ENCODE results near the gene TXNRD2.

Gene TXNRD2

DNA sequence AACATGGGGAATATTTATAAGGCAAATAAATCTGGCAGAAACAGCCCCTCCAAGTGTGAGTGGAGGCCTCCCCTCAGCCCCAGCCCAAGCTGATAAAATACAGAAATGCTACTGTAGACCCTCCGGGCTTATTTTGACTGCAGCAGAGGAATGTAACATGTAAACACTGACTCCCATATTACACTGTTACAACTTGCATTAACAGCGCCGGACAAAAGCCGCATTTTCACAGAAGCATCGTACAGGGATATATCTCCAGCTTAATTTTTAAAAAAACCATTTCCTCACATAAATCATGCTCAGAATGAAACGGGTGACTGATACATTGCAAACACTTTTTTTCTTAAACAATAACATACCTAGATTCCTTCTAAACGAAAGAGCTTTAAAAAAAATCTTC is 36.7 kb downstream of the TXNRD2 start:
- no peak for DNase-seq (ENCODE audit: low spot score)

DNA sequence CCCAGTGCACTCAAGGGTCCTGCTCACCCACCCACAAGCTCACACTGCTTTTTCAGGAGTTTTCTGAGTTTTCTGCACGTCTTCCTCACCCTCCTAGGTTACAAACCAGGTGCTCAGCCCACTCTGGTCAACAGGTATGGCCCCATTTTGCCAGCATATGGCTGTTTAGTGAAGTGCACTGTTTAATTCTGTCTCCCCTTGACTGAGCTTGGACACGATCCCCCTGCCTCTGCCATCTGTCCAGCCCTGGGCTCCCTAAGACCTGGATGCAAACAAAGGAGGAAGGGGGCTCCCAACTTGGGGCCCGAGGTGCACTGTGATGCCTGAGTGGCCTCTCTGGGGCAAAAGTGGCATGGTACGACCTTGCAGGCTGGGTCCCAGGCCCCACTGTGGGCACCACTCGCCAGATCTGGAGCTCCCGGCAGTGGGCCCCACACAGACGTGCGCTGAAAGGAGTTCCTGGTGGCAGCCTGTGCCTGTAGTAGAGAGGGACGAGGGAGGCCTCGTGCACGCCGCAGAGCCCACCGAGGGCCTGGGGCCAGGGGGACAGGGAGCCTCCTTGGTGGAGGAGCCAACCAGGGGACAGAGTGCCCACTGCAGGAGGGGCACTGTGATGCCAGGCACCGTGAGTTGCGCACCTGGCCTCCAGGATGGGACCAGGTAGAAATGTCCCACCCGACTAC is 37.3 kb downstream of the TXNRD2 start:
- DNase-seq (ENCODE audit: low spot score) = no peak

DNA sequence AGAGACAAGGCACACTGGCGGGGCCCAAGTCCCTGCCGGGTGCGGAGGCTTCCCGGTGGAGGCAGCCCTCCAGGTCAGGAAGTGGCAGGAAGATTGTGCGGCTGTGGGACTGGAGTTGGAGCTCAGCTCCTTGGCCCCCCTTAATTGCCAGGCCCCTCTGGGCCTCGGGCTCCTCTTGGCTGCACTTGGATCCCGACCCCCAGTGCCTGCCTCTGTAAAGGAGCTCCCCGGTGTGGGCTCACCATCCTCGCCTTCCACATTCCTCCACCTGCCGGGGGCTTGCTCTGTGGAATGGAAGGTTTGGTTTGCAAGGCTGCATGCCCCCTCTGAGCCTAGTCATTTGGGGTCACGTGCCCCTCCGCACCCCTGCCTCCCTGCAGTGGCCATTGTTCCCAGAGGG is 38.1 kb downstream of the TXNRD2 start:
- no peak for DNase-seq (ENCODE audit: low spot score)

DNA sequence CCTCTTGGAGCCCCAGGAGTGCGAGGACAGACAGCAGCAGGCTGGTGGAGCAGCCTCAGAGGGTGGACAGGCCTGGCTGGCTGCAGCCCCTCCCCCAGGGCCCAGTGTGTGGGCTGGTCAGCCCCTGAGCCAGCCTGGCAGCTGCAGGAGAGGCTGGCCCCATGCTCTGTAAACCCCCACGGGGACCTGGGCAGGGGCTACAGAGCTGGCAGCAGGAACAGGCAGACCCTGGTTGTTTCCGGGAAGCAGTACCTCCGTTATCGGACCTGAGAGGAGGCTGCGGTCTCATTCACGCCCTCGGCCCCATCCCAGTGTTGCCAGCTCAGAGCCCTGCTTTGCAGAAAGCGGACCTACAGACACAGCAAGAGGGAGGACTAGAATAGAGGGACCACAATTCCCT is 38.6 kb downstream of the TXNRD2 start:
- DNase-seq (ENCODE audit: low spot score) = no peak

DNA sequence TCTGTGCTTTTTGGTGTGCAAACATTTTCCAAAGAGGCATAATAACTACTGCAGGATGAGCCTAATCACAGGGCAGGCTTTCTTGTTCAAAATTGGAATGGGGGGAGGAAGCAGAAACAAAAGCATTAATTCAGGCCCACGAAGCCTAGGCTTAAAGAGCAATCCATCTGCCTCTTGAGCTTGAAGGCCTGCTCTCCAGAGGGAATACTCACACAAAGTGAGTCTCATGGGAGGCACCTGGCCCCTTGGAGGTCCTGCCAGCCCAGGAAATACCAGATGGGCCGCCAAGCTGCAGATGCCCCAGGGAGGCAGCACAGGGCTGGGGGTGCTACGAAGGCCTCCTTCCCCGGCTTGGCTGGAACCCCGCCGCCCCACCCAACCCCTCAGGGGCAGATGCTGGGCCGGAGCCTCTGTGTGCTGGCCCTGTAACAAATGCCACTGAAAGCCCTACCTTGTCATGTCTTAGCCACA is 39.3 kb downstream of the TXNRD2 start:
- no peak for DNase-seq (ENCODE audit: low spot score)

DNA sequence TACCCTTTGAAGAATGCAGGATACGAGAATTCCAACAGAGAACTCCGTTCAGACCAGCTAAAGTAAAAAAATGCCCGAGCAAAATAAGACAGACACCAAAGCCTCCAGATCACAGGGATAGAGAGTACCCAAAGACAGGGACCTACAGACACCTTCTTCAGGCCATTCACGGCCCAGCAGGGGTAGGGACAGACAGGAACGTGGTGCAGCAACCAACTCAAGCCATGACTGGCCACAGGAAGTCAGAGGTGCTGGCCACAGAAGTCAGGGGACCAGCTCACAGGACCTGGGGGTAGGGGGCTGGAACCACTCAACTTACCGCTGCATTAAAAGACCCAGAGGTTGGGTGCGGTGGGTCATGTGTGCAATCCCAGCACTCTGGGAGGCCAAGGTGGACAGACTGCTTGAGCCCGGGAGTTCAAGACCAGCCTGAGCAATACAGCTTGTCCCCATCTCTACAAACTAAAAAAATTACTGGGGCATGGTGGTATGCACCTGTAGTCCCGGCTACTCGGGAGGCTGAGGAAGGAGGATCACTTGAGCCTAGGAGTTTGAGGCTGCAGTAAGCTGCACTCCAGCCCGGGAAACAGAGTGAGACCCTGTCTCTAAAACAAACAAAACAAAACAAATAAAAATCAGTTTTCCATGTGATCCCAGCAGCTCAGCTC is 39.9 kb downstream of the TXNRD2 start:
- DNase-seq (ENCODE audit: low spot score) = no peak

DNA sequence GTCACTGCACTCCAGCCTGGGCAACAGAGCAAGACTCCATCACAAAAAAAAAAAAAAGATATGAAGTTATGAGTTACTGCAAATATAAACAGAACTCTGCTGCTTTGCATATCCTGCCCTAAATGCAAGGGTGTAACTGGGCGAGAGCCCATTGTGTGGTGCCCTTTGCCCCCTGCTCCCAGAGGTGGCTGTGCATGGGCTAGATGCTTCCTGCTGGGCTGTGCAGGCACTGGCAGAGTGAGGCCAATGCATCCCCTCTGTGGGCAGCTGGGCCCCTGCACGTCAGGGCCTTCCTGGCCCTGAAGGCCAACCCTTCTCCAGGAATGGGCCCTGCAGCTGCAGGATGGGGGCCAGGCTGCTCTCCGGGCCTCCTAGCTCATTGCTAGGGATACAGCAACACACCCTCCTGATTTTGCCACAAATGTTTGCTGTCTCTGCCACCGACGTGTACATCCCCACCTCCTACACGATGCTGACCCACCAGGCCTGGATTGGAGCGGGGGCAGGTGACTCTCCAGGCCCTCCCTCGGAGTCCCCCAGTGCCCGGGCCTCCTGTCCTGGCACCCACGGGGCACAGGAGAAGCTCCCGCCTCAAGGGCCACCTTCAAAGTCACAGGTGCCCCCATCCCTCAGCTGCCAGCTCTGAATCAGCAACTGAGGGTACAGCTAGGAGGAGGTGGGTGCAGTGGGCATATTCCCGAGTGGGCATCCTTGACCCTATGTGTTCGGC is 40.7 kb downstream of the TXNRD2 start:
- no peak for DNase-seq (ENCODE audit: low spot score)

DNA sequence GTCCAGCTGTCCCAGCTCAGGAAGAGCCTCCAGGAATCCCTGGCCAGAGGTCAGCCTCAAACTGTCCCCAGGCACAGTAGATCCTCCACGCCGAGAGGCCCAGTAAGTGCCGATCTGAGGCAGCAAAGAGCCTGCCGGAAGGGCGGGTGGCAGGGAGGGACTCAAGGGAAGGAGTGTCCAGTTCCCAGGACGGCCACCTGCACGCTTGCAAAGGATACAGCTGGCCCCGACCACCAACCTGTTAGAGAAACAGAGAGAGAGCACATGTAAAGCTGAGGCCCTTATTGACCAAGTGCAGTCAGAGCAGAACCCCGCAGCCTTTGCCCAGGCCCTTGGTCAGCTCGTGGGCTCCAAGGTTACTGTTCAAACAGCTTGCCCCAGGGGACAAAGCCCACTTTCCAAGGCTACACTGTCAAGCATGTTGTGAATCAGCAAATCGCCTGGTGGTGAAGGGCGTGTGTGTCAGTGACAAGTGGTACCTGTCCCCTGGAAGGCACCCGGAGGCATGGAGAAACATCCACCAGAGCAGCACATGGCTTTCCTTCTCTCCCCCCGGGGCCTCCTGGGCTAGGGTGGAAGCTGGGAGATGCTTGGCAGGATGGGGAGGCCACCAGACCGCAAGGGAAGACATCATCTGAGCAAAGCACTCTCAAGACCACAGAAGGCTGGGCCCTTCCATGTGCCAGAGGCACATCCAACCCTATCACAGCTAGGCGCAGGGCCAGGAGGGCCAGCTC is 42.6 kb downstream of the TXNRD2 start:
- no peak for DNase-seq (ENCODE audit: low spot score)

DNA sequence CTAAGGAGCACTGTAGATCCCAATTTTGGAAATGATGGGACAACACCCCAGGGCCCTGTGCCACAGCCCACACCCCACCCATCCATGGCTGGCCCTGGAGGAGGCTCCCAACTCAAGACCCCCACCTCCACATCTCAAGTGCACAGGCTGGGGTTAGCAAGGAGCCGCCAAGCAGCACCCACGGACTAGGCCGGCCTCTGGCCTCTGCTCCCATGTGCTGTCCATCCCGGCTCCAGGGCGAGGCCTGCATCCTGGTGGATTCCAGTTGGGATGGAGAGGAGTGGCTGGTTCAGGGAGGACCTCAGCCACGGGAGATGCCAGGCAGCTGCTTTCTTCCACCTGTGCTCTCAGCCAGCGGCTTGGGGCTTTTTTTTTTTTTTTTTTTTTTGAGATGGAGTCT is 43.5 kb downstream of the TXNRD2 start:
- DNase-seq (ENCODE audit: low spot score) = no peak

DNA sequence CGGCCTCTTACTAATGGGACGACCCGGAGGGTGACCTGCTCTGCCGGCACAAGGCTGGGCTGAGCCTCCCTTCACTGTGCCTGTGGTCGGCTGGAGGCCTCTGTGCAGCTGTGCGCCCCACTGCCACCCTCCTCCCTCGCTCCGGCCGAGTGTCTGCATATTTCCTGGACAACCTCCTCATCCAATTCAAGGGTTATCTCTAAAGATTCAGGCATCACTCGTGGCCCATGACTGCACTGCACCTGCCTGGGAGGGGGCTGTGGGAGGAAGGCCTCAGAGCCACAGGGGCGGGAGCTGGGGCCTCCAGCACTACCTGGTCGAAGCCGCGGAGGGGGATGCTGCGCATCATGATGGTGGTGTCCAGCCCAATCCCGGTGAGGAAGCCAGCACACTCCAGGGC is 43.9 kb downstream of the TXNRD2 start:
- no peak for DNase-seq (ENCODE audit: low spot score)

DNA sequence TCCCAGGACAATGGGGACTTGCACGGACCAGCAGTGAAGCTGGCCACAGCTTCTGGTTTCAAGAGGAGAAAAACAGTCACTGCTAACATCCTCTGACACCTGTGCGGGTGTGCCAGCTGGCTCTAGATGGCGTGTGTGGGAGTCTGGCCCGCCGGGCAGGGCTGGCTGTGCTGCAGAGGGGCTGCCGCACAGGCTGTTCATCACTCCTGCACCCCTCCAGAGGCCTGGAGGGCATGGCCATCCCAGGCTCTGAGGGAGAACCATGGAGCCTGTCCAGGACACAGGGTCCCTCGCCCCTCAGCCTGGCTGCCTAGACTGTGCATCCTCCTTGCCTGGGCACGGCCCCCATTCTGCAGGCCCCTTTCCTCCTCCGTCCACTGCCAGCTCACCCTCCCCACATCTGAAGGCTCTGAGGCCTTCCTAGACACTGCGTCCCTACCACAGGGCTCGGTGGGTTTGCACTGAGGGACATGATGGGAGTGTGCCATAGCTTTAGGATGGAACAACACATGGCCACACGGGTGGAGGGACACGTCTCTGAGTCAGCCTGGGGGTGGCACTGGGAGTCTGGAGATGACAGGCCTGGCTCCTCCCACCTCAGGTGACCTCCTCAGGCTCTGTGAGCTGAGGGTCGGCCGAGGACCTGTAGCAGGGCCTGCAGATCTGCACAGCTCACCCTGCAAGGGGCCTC is 44.8 kb downstream of the TXNRD2 start:
- DNase-seq (ENCODE audit: low spot score) = no peak

DNA sequence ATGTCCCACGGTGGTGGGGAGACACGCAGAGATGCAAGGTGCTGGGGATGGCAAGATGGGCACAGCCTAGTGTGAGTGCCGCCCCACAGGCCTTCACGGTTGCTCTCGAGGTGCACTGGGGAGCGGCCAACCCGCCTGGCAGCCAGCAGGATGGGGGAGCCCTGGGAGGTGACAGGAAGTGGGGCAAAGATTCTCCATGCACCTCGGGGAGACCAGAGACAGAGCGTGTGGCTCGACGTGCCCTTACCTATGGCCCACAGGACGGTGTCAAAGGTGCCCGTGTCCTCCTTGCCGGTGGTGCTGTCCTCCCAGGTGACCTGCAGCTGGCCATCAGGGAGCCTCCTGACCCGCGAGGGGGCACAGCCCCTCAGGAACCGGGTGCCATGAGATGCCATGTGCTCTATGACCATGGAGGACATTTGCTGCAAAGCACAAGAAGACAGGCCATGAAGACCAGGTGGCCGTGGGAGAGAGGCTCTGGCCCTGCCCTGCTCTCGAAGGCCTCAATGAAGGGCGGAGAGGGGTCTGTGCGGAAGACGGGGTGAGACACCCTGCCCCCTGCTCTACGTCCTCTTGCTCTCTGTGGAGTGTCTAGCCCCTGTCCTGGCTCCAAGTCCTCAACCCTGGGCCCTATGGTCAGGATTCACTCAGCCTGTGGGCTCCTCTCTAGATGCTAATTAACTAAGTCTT is 46.3 kb downstream of the TXNRD2 start:
- DNase-seq (ENCODE audit: low spot score) = no peak

DNA sequence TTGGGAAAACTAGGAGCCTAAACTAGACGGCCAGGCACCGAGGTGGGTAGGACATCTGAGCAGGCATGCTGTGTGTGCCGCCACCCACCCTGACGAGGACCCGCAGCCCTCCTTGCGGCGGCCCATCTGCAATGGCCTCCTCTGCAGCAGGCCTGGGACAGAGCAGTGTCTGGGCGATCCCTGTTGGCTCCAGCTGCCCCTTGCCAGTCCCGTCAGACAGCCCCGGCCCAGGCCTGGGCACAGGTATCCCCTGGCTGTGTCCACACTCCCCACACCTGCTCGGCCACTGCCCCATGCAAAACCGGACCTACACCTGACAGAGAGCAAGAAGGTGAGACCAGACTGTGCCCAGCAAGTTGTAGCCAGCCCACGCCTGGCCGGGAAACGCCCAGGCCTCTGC is 48.3 kb downstream of the TXNRD2 start:
- DNase-seq (ENCODE audit: low spot score) = no peak

DNA sequence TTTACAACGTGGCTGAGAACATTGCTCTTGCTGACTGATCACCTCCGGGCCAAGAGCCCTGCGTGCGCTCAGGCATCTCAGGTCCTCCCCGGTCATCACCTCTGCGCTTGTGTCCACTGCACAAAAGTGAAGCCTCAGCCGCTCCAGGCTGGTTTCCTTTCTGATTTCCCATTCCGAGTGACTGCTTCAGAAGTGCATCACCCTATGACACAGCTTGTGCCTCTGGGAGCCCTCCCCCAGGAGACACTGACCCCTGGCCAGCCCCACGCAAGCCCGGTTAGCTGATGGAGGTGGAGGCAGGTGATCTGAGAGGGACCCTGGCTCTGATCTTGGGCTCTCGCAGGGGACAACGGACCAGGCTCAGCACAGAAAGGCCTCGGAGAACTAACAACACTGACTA is 48.7 kb downstream of the TXNRD2 start:
- no peak for DNase-seq (ENCODE audit: low spot score)

DNA sequence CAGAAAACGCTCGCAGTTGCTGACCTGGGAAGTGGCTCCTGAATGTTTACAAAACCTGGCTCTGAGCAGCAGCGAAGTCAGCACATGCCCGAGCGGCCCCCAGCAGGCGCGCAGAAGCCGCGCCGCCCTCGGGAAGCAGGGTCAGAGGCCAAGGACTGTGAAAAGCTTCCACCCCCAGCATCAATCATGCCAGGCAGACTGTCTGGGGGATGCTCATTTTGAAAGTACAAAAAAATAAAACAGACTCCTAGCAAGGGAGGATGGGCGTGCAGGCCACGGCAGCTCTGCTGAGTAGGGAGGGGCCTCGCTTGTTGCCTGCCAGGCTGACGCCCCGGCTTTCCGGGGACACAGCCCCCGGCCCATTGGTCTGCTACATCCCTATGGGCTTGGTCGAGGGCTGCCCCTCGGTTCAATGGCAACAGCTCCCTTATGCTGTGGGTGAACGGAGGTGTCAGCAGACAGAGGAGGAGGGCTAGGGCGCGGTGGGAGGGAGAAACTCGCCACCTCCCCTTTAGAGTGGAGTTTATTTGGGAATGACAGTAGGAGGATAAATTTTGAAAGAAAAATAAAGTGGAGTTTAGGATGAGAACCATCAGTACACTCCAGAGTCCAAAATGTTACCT is 49.2 kb downstream of the TXNRD2 start:
- no peak for DNase-seq (ENCODE audit: low spot score)

DNA sequence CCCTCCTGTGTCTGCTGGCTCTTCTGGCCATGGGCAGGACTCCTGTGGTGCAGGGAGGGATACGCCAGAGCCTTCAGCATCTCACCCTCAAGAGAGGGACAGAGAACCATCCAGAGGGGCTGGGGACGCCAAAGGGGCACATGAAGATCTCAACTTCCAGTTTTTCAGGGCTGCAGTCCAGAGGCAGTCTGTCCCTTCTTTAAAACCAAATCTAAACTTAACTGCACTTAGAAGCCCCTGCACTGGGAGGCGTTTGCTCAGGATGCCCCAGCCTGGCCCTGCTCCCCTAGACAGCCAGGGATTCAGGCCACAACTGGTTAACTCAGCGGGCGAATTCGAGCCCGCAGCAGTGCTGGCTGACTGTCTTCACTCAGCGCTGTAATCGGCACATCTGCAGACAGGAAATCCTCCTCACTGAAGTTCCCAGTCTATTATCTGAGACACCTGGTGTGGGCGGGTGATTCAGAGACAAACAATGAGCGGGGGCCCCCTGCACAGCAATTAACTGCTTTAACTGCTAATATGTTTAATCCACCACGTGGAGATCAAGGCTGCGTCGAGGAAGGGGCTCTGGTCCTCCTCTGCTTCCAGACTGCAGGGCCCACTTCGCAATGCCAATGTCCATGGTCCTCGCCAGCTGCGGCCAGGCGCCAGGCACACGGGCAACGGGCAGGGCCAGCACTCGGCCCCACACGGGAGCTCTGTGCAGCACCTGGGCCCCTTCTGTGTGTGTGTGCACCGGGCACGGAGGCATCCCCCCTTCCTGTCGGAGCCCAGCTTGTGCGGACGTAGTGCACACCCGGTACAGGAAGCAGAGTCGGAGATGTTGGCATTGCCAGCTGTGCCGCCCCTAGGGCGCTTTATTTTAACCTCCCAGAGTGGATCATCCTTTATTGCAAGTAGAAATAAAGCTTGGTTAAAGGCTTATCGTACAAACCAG is 50.0 kb downstream of the TXNRD2 start:
- no peak for DNase-seq (ENCODE audit: low spot score)

DNA sequence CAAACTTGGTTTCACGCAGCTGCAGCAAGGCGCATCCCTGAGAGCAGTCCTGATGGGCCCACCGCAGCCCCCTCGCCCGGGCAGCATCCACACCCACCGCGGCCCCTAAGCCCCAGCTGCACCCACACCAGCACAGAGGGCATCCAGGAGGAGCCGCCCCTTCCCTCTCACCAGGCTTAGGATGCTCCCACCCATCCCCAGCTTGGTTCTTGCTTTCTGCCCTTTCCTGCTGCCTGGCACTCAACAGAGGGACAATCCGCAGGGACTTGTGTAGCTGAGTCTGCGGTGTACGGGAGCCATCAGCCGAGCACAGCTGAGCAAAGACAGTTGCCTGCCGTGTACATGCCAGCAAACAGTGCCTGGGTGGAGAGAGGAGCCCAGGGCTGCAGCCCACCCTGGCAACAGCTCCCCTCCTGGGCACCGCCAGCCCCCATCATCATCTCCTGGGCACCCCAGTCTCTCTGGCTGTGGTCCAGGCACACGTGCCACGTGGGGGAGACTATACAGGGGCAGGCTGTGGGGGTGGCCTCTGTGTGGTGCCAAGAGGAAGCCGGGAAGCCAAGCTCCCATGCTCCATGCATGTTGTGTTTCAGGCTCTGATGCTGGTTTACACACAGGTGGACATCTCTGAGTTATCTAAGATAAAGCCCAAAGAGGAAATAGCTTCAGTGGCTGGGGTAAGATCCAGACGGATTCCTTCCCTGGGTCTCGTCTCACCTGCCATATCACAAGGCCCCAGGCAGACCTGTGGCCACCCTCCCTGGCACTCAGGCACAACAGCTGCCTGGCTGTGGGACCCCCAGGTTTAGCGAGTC is 50.9 kb downstream of the TXNRD2 start:
- no peak for DNase-seq (ENCODE audit: low spot score)

DNA sequence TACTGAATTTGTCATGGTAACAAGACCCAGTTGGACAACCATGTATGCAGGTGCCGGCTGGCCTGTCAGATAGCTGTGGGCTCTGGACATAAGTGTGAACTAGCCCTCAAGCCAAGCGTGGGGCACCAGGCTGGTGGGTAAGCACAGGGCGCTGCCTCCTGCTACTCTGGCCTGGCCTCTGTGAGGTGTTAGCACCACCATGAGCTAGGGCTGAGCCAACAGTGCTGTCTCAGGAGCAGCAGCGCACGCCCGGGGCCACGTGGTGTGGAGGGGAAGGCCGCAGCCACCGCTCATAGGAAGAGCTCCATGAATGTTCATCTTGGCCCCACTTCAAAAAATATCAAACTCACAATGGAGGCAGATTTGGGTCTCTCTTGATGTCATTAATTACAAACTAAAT is 51.7 kb downstream of the TXNRD2 start:
- DNase-seq (ENCODE audit: low spot score) = no peak

Measured in HuH-7 (cell line).